NCI-H2196 (cell line): ENCODE measurements around the gene ALPP.

Experiments used
- DNase-seq: peaks from one replicate; lab custom pipeline; 2025; ENCODE audit not compliant: unreplicated experiment; lab: John Stamatoyannopoulos, UW

The ALPP gene

GRCh38 chr2:232340171-232340935, 38.2 kb upstream of the ALPP start:
- no peak for DNase-seq

GRCh38 chr2:232341061-232341738, 37.4 kb upstream of the ALPP start:
- no peak for DNase-seq

DNA sequence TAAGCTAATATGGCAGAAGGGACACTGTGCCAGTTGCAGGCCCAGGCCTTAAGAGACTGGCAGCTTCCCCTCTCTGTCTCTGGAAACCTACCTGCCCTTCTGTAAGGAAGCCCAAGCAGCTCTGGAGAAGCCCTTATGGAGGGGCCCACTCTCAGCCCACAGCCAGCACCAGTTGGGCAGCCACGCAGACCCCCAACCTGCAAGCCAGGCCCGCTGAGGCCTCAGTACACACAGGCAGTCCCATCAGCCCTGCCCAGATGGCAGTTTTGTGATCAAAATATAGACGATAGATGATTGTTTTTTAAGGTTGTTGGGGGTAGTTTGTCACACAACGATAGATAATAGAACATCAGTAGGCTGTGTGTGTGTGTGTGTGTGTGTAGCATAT, 36.8 kb upstream of the ALPP start:
- DNase-seq, result no peak

DNA sequence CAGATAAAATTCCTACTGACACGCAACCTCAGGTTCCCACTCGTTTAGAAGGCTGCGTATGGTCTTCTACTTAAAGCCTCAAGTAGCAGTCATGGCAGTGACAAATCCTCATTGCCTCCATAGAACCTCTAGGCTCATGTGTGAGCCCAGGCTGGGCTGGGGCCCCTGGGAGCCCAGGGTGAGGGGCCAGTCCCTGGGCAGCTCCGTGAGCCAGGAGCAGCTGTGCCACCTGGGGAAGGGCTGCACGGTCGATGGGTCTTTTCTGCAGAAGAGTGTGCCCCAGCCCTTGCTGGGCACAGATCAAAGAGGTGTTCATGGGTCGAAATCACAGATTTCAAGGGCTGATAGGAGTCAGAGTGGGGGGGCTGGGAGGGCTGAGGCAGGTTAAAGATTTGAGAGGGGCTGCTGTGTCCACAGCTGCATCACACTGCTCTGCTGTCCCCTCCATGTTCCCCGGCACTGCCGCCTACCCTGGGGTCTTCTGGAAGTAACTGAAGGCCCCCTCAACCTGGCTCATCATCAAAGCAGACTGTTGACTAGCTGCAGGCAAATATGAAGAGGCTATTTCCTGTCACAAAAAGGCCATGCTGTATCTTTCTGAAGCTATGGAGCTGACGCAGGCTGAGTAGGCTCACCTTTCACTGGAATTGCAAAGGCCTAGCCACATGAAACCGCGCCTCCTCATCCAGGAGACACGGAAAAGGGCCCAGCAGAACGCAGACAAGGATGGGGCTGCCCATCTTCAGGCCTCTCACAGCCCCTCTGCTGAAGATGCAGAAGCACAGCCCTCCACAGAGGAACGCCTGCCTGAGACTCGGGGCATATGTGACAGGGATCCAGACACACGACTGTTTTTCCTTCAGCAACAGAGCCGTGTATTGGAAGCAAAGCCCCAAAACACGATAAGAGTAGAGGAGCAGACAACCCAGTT, 35.7 kb upstream of the ALPP start:
- peak; percentile 65 for DNase-seq

GRCh38 chr2:232343821-232344220, 34.7 kb upstream of the ALPP start:
- no peak for DNase-seq

GRCh38 chr2:232345251-232345650, 33.3 kb upstream of the ALPP start:
- DNase-seq, result no peak

DNA sequence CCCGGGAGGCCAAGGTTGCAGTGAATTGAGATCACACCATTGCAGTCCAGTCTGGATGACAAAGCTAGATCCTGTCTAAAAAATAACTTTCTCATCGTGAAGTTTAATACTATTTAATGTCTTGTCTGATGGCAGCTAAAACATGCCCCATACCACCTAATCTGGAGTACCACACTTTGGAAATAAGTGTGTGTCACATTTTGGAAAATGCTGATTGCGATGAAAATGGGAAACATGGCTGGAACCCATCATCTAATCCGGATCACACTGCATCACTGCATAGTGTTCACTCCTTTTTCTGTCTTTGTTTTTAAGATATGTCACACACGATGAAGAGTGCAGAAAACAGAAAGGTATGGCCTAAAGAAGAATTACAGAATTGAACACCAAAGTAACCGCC, 31.2 kb upstream of the ALPP start:
- DNase-seq, result no peak

GRCh38 chr2:232348936-232349335, 29.6 kb upstream of the ALPP start:
- DNase-seq, result no peak

GRCh38 chr2:232349546-232349945, 29.0 kb upstream of the ALPP start:
- DNase-seq, result no peak

GRCh38 chr2:232349946-232350635, 28.5 kb upstream of the ALPP start:
- DNase-seq, result no peak

- DNase-seq, result peak; percentile 28
Measured at GRCh38 chr2:232350804-232351685, 27.5 kb upstream of the ALPP start.

- no peak for DNase-seq
Measured at GRCh38 chr2:232351686-232352510, 26.7 kb upstream of the ALPP start.

- no peak for DNase-seq
Measured at GRCh38 chr2:232352511-232353091, 25.9 kb upstream of the ALPP start.

DNA sequence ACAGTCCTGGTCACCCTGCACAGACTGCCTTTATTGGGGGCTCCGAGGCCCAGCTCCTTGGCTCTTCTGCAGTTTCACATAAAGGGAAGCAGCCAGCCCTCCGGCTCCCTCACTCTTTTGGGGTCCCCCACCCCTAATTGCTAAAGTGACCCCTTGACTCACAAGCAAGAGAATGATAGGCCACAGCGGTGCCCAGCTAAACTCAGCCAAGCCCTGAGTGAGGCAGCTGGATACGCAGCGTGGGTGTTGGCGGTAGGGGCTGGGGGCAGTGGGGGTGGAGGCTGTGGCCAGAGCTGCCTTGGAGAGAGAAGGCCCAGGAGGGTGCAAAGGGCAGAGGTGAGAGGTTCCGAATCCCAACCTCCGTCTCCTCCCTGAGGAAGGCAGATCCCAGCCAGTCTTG, 25.5 kb upstream of the ALPP start:
- DNase-seq, result no peak

GRCh38 chr2:232353660-232354059, 24.9 kb upstream of the ALPP start:
- DNase-seq, result no peak

GRCh38 chr2:232354069-232354468, 24.5 kb upstream of the ALPP start:
- DNase-seq, result no peak

DNA sequence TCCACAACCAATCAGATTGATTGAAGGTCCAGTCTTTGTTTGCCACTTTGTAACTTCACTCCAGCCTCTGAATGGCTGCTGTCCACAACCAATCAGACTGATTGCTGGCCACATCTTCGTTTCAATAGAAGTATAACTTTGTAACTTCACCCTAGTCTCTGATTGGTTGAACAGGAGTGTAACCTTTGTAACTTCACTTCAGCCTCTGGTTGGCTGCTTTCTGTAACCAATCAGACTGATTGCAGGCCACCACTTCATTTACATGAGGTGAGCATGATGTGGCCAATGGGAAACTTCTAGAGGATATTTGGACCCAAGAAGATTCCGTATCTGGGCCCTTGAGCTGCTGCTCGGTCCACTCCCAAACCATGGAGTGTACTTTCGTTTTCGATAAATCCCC, 16.9 kb upstream of the ALPP start:
- DNase-seq, result no peak

DNA sequence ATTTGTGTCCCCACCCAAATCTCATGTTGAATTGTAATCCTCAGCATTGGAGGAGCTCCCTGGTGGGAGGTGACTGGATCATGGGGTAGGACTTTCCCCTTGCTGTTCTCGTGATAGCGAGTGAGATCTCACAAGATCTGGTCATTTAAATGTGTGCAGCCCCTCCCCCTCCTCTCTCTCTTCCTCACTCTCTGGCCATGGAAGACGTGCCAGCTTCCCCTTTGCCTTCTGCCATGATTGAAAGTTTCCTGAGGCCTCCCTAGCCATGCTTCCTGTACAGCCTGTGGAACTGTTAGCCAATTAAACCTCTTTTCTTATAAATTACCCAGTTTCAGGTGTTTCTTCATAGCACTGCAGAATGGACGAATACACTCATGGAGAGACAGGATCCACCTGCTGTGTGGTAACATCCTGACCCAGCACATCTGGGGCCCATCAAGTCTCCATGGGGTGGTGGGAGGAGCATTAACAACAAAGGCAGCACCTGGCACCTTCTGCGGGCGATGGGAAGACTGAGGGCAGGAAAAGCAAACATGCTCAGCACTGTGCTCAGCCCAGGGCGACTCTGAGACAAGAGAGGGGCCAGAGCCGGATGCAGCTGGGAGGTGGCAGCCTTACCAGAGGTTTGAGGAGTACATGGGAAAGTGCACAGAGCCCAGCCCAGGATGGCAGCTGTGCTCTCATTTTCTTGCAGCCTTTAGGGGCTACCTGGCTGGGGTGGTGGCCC, 16.2 kb upstream of the ALPP start:
- DNase-seq, result peak; percentile 14
